Stimulated activated CD8-positive, alpha-beta memory T cell treated with anti-CD3 and anti-CD28 coated beads, Interleukin-4, amount 100 ng/mL, for 1 hour (primary cell): ENCODE data around the gene FBLN1.
"Not testable (repeated sequence)": the region's sequence is repeated elsewhere in the genome, so short reads cannot be mapped to it uniquely, and the experiment has no call there.

Source experiments
- DNase-seq, 2 donors: peaks; one replicate each; pipeline ENCODE4 v3.0.0-alpha.2; 2020; ENCODE audit warnings: low read depth in 2 of 2, low spot score in 1 of 2

FBLN1 gene

DNA sequence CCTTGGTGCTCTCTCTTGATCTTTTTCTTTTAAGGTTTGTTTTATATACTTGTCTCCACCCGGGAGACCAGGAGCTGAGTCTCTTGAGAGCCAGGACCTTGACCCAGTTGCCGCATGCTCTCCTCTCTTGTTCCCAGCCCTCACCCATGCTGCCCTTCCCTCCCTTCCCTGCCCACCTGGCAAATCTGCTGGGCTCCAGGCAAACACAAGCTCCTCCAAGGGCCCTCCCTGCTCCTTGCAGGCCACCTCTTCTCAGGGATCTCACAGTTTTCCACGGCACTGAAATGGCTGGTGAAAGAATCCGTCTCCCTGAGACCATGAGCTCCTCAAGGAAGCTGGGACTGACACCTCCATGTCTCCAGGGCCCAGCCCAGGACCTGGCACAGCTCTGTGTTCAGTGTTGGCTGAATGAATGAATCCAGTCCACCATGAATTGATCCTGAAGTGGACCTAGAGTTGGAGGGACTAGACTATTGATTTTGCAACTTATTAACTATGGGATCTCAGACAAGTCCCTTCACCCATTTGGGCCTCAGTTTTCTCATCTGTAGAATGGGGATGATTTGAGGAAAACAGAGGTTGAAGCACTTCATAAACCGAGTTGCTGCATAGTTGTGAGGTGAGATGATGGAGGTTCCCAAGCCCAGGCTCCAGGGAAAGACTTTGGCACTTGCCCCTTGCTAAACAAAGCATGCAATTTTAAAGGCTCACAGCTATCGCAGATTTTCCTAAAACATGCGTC, 25.1 kb upstream of the FBLN1 start:
- DNase-seq, result no peak

DNA sequence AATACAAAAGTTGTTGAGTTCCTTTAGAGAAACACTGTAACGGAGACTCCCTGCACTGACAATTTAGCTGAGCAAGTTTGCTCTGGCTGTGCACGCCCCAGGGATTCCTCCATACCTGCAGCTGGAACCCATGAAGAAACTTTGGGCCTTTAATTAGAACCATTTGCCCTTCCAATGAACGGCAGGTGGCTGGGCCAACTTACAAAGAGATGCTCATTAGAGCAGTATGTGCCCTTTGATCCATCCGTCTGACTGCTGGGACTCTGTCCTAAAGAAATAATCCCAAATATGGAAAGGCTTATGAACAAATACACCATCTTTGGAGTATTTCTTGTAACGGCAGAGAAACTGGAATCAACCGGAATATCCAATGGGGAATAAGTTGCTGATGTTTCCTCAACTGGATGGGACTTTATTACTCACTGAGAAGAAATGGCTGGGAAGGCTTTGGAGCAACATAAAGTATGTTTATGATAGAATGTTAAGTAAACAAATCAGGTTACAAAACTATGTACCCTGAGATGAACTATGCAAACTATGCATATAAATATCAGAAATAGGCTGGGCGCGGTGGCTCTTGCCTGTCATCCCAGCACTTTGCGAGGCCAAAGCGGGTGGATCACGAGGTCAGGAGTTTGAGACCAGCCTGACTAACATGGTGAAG, 24.4 kb upstream of the FBLN1 start:
- no peak for DNase-seq

DNA sequence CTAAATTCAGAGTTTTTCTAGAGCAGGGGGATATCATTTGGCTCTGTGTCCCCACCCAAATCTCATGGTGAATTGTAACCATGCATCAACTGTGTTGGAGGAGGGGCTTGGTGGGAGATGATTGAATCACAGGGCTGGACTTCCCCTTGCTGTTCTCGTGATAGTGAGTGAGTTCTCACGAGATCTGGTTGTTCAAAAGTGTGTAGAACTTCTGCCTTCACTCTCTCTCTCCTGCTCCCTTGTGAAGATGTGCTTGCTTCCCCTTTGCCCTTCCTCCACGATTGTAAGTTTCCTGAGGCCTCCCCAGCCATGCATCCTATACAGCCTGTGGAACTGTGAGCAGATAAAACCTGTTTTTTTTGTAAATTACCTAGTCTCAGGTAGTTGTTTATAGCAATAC, 22.0 kb upstream of the FBLN1 start:
- no peak for DNase-seq

DNA sequence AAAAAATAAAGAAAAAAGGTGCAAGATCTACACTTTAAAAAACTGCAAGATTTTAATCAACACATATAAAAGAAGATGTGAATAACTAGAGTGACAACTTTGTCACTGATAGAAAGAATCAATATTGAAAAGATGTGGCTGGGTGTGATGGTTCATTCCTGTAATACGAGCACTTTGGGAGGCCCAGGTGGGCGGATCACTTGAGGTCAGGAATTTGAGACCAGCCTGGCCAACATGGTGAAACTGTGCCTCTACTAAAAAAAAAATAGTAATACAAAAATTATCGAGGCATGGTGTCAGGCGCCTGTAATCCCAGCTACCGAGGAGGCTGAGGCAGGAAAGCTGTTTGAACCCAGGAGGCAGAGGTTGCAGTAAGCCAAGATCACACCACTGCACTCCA, 21.0 kb upstream of the FBLN1 start:
- no peak for DNase-seq

DNA sequence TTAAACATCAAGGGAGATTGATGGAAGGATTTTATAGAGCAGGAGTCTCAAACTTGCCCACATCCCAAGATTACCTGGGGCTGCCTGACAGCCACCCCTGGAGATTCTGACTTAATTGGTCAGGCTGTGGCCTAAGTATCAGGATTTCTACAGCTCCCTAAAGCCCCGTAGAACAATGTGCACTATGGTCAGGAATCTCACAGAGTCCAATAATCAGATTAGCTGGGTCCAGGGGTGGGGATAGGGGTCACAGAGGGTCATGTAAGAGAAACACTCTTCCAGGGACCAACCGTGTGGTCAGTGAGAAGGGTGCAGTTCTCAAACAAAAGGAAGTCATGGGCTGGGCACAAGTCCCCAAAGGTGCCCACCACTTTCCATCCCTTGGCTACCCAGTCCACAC, 20.5 kb upstream of the FBLN1 start:
- DNase-seq, result no peak

DNA sequence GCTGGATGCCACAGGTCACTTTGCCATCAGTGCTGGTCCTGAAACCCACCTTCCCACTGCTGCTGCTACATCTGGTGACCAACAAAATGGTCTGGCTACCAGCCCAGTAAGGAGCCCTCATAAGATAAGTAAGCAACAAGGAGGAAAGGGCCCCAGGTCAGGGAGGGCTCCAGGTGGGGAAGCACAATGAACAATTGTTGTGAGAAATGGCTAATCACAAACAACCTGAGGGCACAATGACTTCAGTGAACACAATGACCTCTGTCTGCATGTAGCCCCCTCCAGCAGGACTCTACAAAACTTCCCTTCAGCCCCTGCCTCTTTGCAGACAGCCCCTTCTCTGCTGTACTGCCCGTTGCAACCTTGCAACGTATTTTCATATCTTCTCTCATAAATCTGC, 19.4 kb upstream of the FBLN1 start:
- DNase-seq, result no peak

DNA sequence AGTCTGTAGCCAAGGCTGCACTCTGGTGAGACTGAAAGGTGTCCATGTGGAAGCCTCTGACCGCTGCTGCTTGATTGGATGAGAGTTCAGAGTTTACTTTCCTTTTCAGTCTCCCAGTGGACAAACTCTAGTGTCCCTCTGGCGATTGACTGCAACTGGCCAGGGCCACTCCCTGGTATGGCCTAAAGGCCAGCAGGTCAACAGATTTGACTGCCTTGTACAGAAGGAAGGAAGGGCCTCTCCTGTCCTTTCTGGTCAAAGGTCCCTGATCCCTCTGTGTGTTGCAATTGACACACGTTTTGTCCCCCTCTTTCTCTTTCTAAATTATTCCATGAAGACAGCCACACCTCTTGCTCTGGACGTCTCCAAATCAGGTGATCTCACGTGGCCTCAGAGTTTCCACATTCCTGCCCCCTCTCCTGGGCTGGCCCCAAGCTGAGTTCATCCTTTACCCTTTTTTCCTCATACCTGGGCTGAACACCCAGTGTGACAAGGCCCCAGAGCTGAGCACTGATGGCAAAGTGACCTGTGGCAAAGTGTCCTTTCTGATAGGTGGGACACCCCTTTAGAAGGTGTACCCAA, 18.7 kb upstream of the FBLN1 start:
- DNase-seq, result no peak

DNA sequence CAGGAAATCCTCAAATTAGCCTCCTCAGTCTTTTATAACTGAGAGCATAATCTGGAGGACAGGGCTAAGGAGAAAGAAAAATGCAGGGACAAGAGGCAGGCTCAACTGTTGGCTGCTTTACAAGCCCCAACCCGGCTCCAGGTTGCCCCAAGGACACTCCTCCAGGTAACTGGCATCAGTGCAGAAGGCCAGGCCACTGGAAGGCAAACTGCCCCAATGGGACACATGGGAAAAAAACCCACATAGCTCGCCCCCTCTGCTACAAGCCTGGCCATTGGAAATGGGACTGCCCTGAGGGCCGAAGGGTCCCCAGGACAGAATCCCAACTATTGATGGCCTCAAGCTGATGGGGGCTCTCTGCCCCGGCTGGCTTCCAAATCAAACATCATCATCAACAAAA, 17.9 kb upstream of the FBLN1 start:
- no peak for DNase-seq

DNA sequence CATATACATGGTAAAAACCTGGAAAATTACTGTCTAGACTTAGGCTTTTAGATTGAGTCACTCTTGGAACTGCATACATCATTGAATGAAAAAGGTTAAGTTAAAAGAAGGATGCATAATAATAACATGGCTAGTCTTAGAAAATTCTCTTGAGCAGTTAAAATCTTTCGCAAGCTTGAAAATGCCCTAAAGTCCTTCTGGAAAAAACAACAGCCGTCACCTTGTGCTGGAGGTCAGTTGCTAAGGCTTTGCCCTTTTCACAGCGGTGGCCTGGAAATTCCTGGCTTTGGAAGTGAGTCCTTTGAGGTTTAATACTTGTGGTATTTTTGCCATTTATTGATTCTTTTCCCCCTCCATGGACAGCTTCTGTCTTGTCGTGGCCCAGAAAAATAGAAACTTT, 17.4 kb upstream of the FBLN1 start:
- no peak for DNase-seq

DNA sequence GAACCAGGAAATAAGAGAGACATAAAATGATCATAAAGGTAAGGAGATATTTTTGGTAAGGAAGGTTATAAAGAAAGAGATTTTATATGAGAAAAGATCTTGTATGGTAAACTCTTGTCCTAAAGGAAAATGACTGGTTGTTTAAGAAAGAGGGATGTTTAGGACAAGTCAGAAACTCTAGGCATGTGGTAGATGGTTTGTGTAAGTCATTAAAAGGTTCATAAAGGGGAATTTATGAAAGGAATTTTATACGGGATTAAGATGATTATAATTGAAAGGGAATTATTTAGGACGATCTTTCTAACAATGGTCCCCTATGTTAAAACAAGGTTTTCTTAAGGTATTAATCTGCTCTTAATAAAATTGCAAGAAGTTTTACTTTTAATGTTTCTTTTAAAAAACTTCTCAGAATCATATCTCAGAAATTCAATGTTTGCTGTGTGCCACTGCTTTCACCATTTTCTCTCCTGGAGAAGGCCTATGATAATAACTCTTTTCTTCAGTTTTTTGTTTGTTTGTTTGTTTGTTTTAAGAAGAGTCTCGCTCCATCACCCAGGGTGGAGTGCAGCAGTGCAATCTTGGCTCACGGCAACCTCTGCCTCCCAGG, 13.8 kb upstream of the FBLN1 start:
- no peak for DNase-seq

DNA sequence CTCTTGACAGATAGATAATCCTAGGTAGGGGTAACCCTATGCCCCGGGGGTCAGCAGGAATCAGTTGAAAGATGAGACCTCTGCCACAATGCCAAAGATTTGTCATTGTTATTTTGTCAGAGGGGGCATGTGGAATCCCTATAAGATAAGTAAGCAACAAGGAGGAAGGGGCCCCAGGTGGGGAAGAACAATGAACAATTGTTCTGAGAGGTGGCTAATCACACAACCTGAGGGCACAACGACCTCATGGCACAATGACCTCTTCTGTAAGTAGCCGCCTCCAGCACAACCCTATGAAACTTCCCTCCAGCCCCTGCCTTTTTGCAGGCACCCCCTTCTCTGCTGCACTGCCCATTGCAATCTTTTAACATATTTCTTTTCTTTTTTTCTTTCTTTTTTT, 11.8 kb upstream of the FBLN1 start:
- no peak for DNase-seq

DNA sequence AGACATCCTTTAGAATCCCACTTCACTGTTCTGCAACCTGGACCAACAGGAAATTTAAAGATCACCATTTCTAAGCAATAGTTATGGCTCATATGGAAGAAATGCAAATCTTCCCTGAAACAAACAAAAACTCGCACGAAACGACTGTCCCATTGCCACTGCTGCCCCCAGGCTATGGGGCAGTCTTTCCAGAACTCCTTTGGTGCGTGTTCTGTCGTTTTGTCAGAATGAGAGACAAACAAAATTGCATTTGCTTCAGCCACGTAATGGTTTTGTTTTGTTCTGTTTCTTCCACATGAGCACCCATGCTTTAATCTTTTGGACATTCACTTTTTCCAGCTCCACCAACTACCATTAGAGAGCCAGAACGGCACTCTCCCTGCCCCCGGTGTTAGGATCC, 10.8 kb upstream of the FBLN1 start:
- no peak for DNase-seq

DNA sequence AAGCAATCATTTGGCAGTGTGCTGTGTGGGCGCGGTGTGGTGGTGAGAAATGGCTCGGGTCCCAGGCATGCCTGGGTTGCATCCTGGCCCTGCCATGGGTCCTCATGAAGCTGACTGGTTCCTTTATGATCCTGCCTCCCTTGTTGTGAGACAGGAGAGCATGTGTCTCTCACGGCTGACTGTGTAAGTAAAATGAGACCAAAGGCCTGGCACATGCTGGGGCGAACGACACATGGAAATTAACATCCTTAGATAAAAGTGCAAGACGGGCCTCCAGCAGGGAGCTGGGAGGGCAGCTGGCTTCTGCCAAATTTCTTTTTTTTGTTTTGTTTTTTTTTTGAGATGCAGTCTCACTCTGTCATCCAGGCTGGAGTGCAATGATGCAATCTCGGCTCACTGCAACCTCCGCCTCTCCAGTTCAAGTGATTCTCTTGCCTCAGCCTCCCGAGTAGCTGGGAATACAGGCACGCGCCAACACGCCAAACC, 9.4 kb upstream of the FBLN1 start:
- no peak for DNase-seq

DNA sequence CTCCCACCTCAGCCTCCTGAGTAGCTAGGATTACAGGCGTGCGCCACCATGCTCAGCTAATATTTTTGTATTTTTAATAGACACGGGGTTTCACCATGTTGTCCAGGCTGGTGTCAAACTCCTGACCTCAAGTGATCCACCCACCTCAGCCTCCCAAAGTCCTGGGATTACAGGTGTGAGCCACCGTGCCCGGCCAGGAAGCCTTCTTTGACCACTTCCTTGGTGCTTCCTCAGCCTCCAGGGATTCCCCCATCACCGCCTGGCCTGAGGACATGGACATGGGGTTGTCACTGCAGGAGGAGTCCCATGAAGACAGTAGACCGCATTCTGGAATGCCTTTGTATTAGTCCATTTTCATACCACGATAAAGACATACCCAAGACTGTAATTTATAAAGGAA, 8.4 kb upstream of the FBLN1 start:
- not testable (repeated sequence) for DNase-seq

DNA sequence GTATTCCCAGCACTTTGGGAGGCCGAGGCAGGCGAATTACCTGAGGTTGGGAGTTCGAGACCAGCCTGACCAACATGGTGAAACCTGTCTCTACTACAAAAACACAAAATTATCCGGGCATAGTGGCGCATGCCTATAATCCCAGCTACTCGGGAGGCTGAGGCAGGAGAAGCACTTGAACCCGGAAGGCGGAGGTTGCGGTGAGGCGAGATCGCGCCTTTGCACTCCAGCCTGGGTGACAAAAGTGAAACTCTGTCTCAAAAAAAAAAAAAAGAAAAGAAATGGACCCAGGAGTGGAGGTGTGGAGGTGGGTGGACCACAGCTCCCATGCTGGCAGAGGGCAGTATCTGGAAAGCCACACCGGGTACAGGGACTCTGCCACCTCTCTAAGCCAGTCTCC, 7.1 kb upstream of the FBLN1 start:
- not testable (repeated sequence) for DNase-seq

DNA sequence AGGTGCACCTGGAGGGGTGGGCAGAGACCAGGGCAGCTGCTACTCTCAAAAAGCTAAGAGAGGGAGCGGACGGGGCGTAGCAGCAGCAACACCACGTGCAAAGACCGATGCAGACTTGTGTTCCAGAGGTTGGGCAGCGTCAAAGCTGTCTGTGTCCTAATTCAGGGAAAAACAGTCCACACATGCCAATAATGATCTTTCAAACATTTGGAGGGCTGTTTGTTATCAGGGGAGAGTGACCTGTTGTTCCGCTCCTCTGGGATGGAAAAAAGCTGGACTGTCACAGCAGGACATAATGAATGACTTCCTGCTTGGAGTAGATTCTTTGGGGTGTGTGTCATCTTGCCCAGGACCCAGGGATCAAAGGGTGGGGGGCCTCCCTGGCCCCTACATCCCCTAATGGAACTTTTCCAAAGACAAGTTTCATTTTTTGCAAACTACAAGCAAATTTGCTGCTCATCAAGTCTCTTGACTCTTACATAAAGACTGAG, 6.2 kb upstream of the FBLN1 start:
- DNase-seq, result no peak

DNA sequence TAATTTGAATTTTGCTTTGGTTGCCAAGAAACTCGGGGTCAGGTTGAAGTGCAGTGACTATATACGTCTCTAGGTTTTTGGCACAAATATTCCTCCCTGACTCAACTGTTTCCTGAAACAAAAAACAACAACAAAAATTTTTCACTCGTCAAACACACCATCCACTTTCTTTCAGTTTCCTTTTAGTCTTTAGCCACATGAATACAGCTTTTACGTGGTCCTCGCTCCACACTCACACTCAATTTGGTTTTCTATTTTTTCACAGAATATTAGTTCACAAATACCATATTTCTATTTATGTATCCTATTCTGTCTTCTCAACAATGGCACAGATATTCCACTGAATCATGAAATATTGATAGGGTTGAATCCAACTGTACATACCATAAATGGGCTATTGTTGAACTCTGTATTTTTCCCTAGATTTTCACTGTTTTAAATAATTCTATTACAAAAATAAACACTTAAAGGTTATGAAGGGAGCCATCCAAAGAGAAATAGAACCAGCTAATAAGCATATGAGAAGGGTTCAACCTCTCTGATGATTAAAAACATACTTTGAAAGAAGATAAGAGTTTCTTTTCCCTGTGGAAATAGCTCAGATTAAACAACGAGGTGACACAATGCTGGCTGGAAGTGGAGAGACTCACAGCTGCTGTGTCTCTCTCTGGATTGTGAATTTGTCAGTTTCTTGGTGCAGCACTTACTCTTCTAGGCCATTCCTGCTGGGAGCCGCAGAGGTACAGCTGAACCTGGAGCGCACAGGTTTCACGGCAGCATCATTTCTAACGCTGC, 5.1 kb upstream of the FBLN1 start:
- no peak for DNase-seq

DNA sequence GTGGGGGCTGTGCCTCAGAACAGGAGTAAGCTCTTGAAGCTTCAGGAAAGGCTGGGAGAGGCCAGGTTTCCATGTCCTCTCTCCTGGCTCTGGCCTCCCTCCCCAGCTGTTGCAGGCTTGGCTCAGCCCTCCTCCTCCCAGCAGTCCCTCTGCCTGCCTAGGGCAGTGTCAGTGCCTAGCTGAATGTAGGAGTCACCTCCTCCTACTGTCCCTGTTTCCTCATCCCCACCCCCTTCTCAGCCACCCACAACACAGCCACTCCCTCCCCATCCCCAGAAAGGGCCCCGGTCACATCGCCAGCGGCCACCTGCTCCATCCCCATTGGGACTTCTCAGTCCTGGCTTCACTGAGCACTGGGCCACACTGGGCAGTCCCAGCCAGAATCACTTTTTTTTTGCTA, 2.9 kb upstream of the FBLN1 start:
- no peak for DNase-seq

DNA sequence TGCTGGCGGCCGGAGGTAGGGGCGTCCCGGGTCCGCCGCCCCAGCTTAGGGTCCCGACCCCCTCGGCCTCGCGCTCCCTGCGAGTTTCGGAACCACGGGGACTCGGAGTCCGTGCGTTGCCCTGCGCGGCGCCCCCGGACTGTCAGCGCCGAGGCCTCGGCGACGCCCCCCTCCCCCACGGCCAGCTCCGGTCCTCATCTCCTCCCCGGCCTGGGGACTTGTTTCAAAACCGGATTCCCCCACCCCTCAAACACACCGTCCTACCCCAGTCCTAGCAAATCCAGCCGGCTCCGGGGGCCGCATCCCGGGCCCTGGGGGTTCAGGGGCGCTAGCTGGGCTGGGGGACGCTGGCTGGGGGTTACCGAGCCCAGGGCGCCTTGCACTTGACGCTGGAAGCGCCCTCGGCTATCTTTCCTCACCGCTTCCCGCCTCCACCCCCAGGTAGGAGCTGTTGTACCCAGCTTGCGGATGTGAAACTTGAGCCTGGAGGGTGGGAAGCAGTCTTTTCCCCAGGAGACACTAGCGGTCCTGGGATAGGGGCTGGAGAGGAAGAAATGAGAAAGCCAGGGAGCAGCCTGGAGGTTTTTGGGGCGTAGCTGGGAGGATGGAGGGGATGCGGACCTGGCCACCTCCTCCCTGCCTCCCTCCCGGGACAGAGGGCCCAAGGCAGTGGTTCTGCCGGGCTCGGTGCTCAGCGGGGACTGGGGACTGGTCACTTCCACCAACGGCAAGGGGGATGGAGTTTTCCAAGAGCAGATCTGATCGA, 550 bp downstream of the FBLN1 start:
- no peak for DNase-seq

DNA sequence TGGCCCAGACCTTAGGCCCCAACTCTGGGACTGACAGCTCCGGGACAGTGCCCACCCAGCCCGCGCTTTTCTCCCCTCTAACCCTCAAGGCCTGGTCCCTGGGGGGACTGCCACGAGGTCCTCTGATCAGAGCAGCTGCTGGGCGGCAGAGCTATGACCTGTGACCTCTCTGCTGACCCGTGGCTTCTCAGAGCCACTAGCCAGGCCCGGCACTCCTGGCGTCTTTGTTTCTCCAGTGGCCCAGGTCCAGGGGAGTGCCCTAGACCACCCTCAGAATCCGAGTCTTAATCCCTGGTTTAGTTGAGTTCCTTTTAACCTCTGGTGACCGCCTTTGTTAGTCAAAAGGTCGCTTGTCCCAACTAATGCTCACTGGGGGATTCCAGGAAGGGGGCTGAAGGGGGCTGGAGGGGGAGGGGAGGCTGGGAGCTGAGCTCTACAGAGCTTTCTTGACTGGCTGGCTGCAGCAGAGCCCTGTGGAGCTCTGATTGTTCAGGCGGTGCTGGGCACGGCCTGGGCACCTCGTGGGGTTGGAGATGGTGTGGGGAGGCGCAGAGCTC, 1.2 kb downstream of the FBLN1 start:
- DNase-seq, result no peak
